H9 (cell line): ENCODE data around the gene SLC4A2. TPM values are rescaled to one million over a fixed set of nuclear protein-coding genes. Genes with fewer than 3 reads are reported as not detected.
A peak's percentile ranks its signal among the peaks of the same experiment; 100 is the strongest.
"Not testable (repeated sequence)": the region's sequence is repeated elsewhere in the genome, so short reads cannot be mapped to it uniquely, and the experiment has no call there.

Source experiments
- DNase-seq: peaks from one replicate; pipeline ENCODE4 v3.0.0-alpha.2; 2017
- H2AFZ ChIP-seq: one replicate; pipeline ENCODE4 v1.6.1; 2013; ENCODE audit warnings: mild to moderate bottlenecking, low read length, control low read depth, moderate library complexity
- H2AK5ac ChIP-seq: 2 replicates; pipeline ENCODE4 v1.6.1; 2013; ENCODE audit warnings: low read length, control low read depth, mixed read lengths; ENCODE audit not compliant: insufficient read length
- H2BK120ac ChIP-seq: one replicate; pipeline ENCODE4 v1.6.1; 2013; ENCODE audit warnings: low read depth, mild to moderate bottlenecking, low read length, control low read depth, inconsistent platforms; ENCODE audit not compliant: poor library complexity, severe bottlenecking
- H2BK12ac ChIP-seq: 2 replicates; pipeline ENCODE4 v1.6.1; 2013; ENCODE audit warnings: low read length, control low read depth, mixed read lengths, low read depth; ENCODE audit not compliant: insufficient read length
- H2BK15ac ChIP-seq: 2 replicates; pipeline ENCODE4 v1.6.1; 2013; ENCODE audit warnings: low read depth, low read length, control low read depth
- H2BK20ac ChIP-seq: one replicate; pipeline ENCODE4 v1.6.1; 2013; ENCODE audit warnings: low read depth, mild to moderate bottlenecking, low read length, control low read depth, inconsistent platforms; ENCODE audit not compliant: poor library complexity, severe bottlenecking
- H2BK5ac ChIP-seq: 2 replicates; pipeline ENCODE4 v1.6.1; 2013; ENCODE audit warnings: low read length, control low read depth, mixed read lengths; ENCODE audit not compliant: insufficient read length
- H3K14ac ChIP-seq: 2 replicates; pipeline ENCODE4 v1.6.1; 2013; ENCODE audit warnings: low read length, control low read depth; ENCODE audit not compliant: insufficient read depth
- H3K18ac ChIP-seq: 2 replicates; pipeline ENCODE4 v1.6.1; 2013; ENCODE audit warnings: low read depth, mild to moderate bottlenecking, mixed read lengths, low read length, control low read depth; ENCODE audit not compliant: insufficient read length
- H3K23ac ChIP-seq: 2 replicates; pipeline ENCODE4 v1.6.1; 2013; ENCODE audit warnings: low read length, control low read depth, mixed read lengths, low read depth; ENCODE audit not compliant: insufficient read length
- H3K23me2 ChIP-seq: 2 replicates; pipeline ENCODE4 v1.6.1; 2013; ENCODE audit warnings: low read depth, mild to moderate bottlenecking, mixed read lengths, low read length, control low read depth; ENCODE audit not compliant: insufficient read length, poor library complexity, severe bottlenecking
- H3K27ac ChIP-seq: 2 replicates; pipeline ENCODE4 v1.5.1; 2013; ENCODE audit warnings: low read length, control low read depth, mixed read lengths, low read depth; ENCODE audit not compliant: insufficient read length
- H3K27me3 ChIP-seq: 2 replicates; pipeline ENCODE4 v1.6.1; 2013; ENCODE audit warnings: low read length, control low read depth, inconsistent platforms; ENCODE audit not compliant: insufficient read depth
- H3K4ac ChIP-seq: 2 replicates; pipeline ENCODE4 v1.6.1; 2013; ENCODE audit warnings: low read depth, mild to moderate bottlenecking, control low read depth, inconsistent platforms, low read length, moderate library complexity
- H3K4me1 ChIP-seq: 2 replicates; pipeline ENCODE4 v1.6.1; 2013; ENCODE audit warnings: low read length, control low read depth, inconsistent platforms; ENCODE audit not compliant: insufficient read depth
- H3K4me2 ChIP-seq: 2 replicates; pipeline ENCODE4 v1.6.1; 2013; ENCODE audit warnings: low read length, control low read depth, mixed read lengths; ENCODE audit not compliant: insufficient read length, insufficient read depth
- H3K56ac ChIP-seq: 2 replicates; pipeline ENCODE4 v1.6.1; 2013; ENCODE audit warnings: low read depth, mild to moderate bottlenecking, mixed read lengths, low read length, control low read depth; ENCODE audit not compliant: insufficient read length
- H3K79me1 ChIP-seq: 2 replicates; pipeline ENCODE4 v1.6.1; 2013; ENCODE audit warnings: low read depth, mild to moderate bottlenecking, moderate library complexity, low read length, control low read depth, inconsistent platforms; ENCODE audit not compliant: insufficient read depth, poor library complexity, severe bottlenecking
- H3K79me2 ChIP-seq: 2 replicates; pipeline ENCODE4 v1.6.1; 2013; ENCODE audit warnings: low read length, control low read depth, inconsistent platforms; ENCODE audit not compliant: insufficient read depth
- H3K9ac ChIP-seq: 2 replicates; pipeline ENCODE4 v1.6.1; 2013; ENCODE audit warnings: low read length, control low read depth, mixed read lengths; ENCODE audit not compliant: insufficient read length; ENCODE audit errors: extremely low read depth
- H3K9me3 ChIP-seq: one replicate; pipeline ENCODE4 v1.6.1; 2013; ENCODE audit warnings: low read depth, low read length, inconsistent platforms; ENCODE audit not compliant: control insufficient read depth
- H3T11ph ChIP-seq: one replicate; pipeline ENCODE4 v1.6.1; 2013; ENCODE audit warnings: mild to moderate bottlenecking, low read length, control low read depth, inconsistent platforms
- H4K20me1 ChIP-seq: one replicate; pipeline ENCODE4 v1.6.1; 2013; ENCODE audit not compliant: control insufficient read depth, insufficient read length, insufficient read depth
- H4K5ac ChIP-seq: 2 replicates; pipeline ENCODE4 v1.6.1; 2013; ENCODE audit warnings: low read depth, mild to moderate bottlenecking, mixed read lengths, low read length, control low read depth; ENCODE audit not compliant: insufficient read length
- H4K8ac ChIP-seq: replicated peaks from 2 replicates; pipeline ENCODE4 v1.6.1; 2013; ENCODE audit warnings: low read length, control low read depth, mixed read lengths, low read depth; ENCODE audit not compliant: insufficient read length
- H4K91ac ChIP-seq: 2 replicates; pipeline ENCODE4 v1.6.1; 2013; ENCODE audit warnings: low read depth, mild to moderate bottlenecking, moderate library complexity, mixed read lengths, low read length, control low read depth; ENCODE audit not compliant: insufficient read length
- H3K27ac Mint-ChIP-seq, 3 experiments: 2 replicates in 2 of 3; 3 replicates in 1 of 3; pipeline ENCODE4 v1.8.0; 2020 to 2021; ENCODE audit warnings: mixed read lengths in 3 of 3, mild to moderate bottlenecking in 1 of 3, moderate library complexity in 1 of 3
- H3K27me3 Mint-ChIP-seq: 2 replicates; pipeline ENCODE4 v1.8.0; 2021; ENCODE audit warnings: low read depth, mild to moderate bottlenecking, moderate library complexity, mixed read lengths
- H3K36me3 Mint-ChIP-seq, 3 experiments: 2 replicates in 2 of 3; 3 replicates in 1 of 3; pipeline ENCODE4 v1.8.0; 2020 to 2021; ENCODE audit warnings: low read depth in 3 of 3, mixed read lengths in 3 of 3; ENCODE audit not compliant: insufficient read depth in 1 of 3
- H3K4me1 Mint-ChIP-seq, 2 experiments: 2 replicates each; pipeline ENCODE4 v1.8.0; 2020; ENCODE audit warnings: mixed read lengths in 2 of 2
- H3K4me3 Mint-ChIP-seq, 2 experiments: 2 replicates in 1 of 2; 3 replicates in 1 of 2; pipeline ENCODE4 v1.8.0; 2020 to 2021; ENCODE audit warnings: mild to moderate bottlenecking in 2 of 2, mixed read lengths in 2 of 2, moderate library complexity in 1 of 2
- H3K9me3 Mint-ChIP-seq, 2 experiments: 2 replicates in 1 of 2; 3 replicates in 1 of 2; pipeline ENCODE4 v1.8.0; 2020; ENCODE audit warnings: mild to moderate bottlenecking in 2 of 2, mixed read lengths in 2 of 2, moderate library complexity in 1 of 2
- WGBS: extraction: QIAGEN DNeasy Blood & Tissue Kit; methylation state at CpG from one replicate; pipeline ENCODE4 v1.1.7; 2013; ENCODE audit warnings: missing lambda C conversion rate, low lambda C conversion rate, mixed read lengths; ENCODE audit not compliant: insufficient read length; ENCODE audit errors: extremely low coverage; 5-methylcytosine and 5-hydroxymethylcytosine counted together
- total RNA-seq: library from RNA; stranded (reverse); gene quantifications from 2 replicates; pipeline ENCODE4 v1.2.1, GENCODE V29; 2021
- TF ChIP-seq, protein P1 (sequence below): fragments of 200-600 bp; sonication (generic); conservative IDR thresholded peaks from 3 replicates; pipeline ENCODE4 v1.8.0; 2021; ENCODE audit warnings: antibody characterized with exemption, mild to moderate bottlenecking

Gene SLC4A2
- total RNA-seq, 1 experiment from 2014 or later: 136 TPM

- Histone ChIP-seq H3K9me3 (no peaks in the 10 kb centered on the region), H3K79me1 (no peaks in the 10 kb centered on the region), H3K9ac (no peak overlapping the region), H4K91ac (no peak overlapping the region), H3K4me1 (peaks cover 2% of the 10 kb centered on the region; the same call in 1 of the 2 replicates), H2BK120ac (peak overlapping the region; percentile 40), H3T11ph (no peak overlapping the region), H3K56ac (no peak overlapping the region), H3K4me2 (no peak overlapping the region), H3K79me2 (no peaks in the 10 kb centered on the region), H4K5ac (no peak overlapping the region), H3K18ac (no peak overlapping the region), H4K20me1 (no peaks in the 10 kb centered on the region), H2BK20ac (no peak overlapping the region), H3K27me3 (no peaks in the 10 kb centered on the region), H3K23me2 (peaks cover 6% of the 10 kb centered on the region), H2AK5ac (no peak overlapping the region), H2BK15ac (no peak overlapping the region), H3K27ac (no peak overlapping the region), H2BK12ac (no peak overlapping the region), H2BK5ac (no peak overlapping the region), H4K8ac (no peak overlapping the region), H2AFZ (no peak overlapping the region), H3K4ac (no peak overlapping the region), H3K23ac (no peak overlapping the region), H3K14ac (no peak overlapping the region)
- peaks cover 39% of the 10 kb centered on the region for H3K27me3 Mint-ChIP-seq
- H3K4me1 Mint-ChIP-seq: peaks cover 23 to 39% of the 10 kb centered on the region in 2 experiments
- no peaks in the 10 kb centered on the region; a peak in 1 of 5 replicates for H3K9me3 Mint-ChIP-seq
- H3K4me3 Mint-ChIP-seq: no peak overlapping the region; a peak in 1 of 5 replicates
- no peak for DNase-seq
- TF ChIP-seq, protein P1, sequence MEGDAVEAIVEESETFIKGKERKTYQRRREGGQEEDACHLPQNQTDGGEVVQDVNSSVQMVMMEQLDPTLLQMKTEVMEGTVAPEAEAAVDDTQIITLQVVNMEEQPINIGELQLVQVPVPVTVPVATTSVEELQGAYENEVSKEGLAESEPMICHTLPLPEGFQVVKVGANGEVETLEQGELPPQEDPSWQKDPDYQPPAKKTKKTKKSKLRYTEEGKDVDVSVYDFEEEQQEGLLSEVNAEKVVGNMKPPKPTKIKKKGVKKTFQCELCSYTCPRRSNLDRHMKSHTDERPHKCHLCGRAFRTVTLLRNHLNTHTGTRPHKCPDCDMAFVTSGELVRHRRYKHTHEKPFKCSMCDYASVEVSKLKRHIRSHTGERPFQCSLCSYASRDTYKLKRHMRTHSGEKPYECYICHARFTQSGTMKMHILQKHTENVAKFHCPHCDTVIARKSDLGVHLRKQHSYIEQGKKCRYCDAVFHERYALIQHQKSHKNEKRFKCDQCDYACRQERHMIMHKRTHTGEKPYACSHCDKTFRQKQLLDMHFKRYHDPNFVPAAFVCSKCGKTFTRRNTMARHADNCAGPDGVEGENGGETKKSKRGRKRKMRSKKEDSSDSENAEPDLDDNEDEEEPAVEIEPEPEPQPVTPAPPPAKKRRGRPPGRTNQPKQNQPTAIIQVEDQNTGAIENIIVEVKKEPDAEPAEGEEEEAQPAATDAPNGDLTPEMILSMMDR: no peak
- no peaks in the 10 kb centered on the region; a peak in 1 of 7 replicates for H3K36me3 Mint-ChIP-seq
- no CpG with 5 or more reads among the region's 4 CpGs for WGBS
- peak overlapping the region in 2 of 3 experiments; percentile 45 to 98; a peak in 3 of 7 replicates for H3K27ac Mint-ChIP-seq
Observed at GRCh38 chr7:151025924-151026671, 33.3 kb upstream of the SLC4A2 start.

DNA sequence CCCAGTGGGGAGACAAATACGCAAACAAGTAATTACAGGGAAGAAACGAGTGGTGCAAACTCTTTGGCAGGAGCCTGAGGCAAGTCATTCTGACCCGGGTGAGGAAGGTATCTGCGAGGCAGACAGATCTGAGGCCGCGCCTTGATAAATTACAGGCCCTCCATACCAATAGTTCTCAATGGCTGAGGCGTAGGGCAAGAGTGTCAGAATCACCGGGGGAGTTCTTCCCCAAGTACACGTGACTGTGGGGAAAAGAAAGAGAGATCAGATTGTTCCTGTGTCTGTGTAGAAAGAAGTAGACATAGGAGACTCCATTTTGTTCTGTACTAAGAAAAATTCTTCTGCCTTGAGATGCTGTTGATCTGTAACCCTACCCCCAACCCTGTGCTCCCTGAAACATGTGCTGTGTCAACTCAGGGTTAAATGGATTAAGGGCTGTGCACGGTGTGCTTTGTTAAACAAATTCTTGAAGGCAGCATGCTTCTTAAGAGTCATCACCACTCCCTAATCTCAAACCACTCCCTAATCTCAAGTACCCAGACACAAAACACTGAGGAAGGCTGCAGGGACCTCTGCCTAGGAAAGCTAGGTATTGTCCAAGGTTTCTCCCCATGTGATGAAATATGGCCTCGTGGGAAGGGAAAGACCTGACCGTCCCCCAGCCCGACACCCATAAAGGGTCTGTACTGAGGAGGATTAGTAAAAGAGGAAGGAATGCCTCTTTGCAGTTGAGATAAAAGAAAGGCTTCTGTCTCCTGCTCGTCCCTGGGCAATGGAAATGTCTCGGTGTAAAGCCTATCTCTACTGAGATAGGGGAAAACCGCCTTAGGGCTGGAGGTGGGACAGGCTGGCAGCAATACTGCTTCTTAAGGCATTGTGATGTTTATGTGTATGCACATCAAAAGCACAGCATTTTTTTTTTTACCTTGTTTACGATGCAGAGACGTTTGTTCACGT is 32.3 kb upstream of the SLC4A2 start:
- H2BK120ac ChIP-seq: peak overlapping the region; percentile 40
- peak overlapping the region; percentile 59 for H3K4me2 ChIP-seq
- H3K79me1 ChIP-seq, H3K4me1 ChIP-seq, H3T11ph ChIP-seq, H4K20me1 ChIP-seq, H2BK20ac ChIP-seq, H3K56ac ChIP-seq, H2BK15ac ChIP-seq, H3K36me3 Mint-ChIP-seq, H2AFZ ChIP-seq, H2BK5ac ChIP-seq, H3K23ac ChIP-seq, H3K9me3 ChIP-seq, H3K23me2 ChIP-seq, H3K9ac ChIP-seq, H3K9me3 Mint-ChIP-seq, H4K5ac ChIP-seq, H2BK12ac ChIP-seq, H3K14ac ChIP-seq, H2AK5ac ChIP-seq, H3K79me2 ChIP-seq, H4K91ac ChIP-seq, H3K4ac ChIP-seq, H3K27me3 ChIP-seq, H3K27ac ChIP-seq, H4K8ac ChIP-seq: not testable (repeated sequence)
- H3K18ac ChIP-seq: peak overlapping the region; percentile 16
- Mint-ChIP-seq H3K4me1 (peaks cover 22 to 34% of the 10 kb centered on the region in 2 experiments), H3K4me3 (peak overlapping the region; percentile 87 to 90), H3K27ac (peak overlapping the region in 2 of 3 experiments; percentile 96 to 98; a peak in 4 of 7 replicates), H3K27me3 (peaks cover 31% of the 10 kb centered on the region)
- no CpG with 5 or more reads among the region's 19 CpGs for WGBS
- peak; percentile 58 for DNase-seq
